Thymus (tissue), 14 donors: Measurements from ENCODE around the gene ASB12. TPM values are rescaled to one million over a fixed set of nuclear protein-coding genes. Genes with fewer than 3 reads are reported as not detected.
"Not testable (repeated sequence)": the region's sequence is repeated elsewhere in the genome, so short reads cannot be mapped to it uniquely, and the experiment has no call there.

Source experiments
- DNase-seq, 9 donors: peaks; one replicate each; pipeline ENCODE4 v3.0.0-alpha.2; 2013; ENCODE audit warnings: low spot score in 9 of 9, low read depth in 6 of 9, missing footprints in 1 of 9
- H3K27ac ChIP-seq, 2 donors: one replicate each; pipeline ENCODE4 v1.5.1; 2013; ENCODE audit warnings: control low read depth in 1 of 2, low read depth in 1 of 2, low read length in 1 of 2, mild to moderate bottlenecking in 1 of 2, moderate library complexity in 1 of 2
- H3K27me3 ChIP-seq, 2 donors: one replicate each; pipeline ENCODE4 v1.5.1; 2013; ENCODE audit warnings: low read length in 1 of 2; ENCODE audit not compliant: control insufficient read depth in 2 of 2, insufficient read depth in 1 of 2
- H3K36me3 ChIP-seq, 2 donors: one replicate each; pipeline ENCODE4 v1.5.1; 2013; ENCODE audit warnings: low read length in 1 of 2, mild to moderate bottlenecking in 1 of 2, moderate library complexity in 1 of 2; ENCODE audit not compliant: control insufficient read depth in 2 of 2, insufficient read depth in 2 of 2
- H3K4me1 ChIP-seq, 2 donors: one replicate each; pipeline ENCODE4 v1.5.1; 2013; ENCODE audit warnings: low read length in 2 of 2; ENCODE audit not compliant: control insufficient read depth in 2 of 2, insufficient read depth in 2 of 2
- H3K4me3 ChIP-seq, 2 donors: one replicate each; pipeline ENCODE4 v1.5.1; 2013; ENCODE audit warnings: low read length in 2 of 2, control low read depth in 1 of 2, mild to moderate bottlenecking in 1 of 2
- H3K9me3 ChIP-seq, 2 donors: one replicate each; pipeline ENCODE4 v1.5.1; 2013; ENCODE audit warnings: low read length in 1 of 2, mild to moderate bottlenecking in 1 of 2; ENCODE audit not compliant: control insufficient read depth in 2 of 2, insufficient read depth in 1 of 2
- WGBS: extraction: QIAGEN DNeasy Blood & Tissue Kit; methylation state at CpG from one replicate; pipeline ENCODE4 v1.1.7; 2013; 5-methylcytosine and 5-hydroxymethylcytosine counted together
- long read RNA-seq, 10 donors: transcript quantifications; one replicate each; lab custom pipeline, GENCODE V29; 2026
- polyA plus RNA-seq: library from polyadenylated mRNA; stranded (reverse); fragments of 200-250 nt; gene quantifications from one replicate; pipeline ENCODE4 v1.2.3, GENCODE V29; 2013
- total RNA-seq: library from RNA; stranded (reverse); fragments of 120-200 nt; gene quantifications from one replicate; pipeline ENCODE4 v1.2.4, GENCODE V29; 2013
- donor health status: healthy.

The ASB12 gene
- total RNA-seq = 0.09 TPM
- 0.18 TPM for polyA plus RNA-seq
- long read RNA-seq, donor 1 = 0 reads
- long read RNA-seq, donor 2 = 0 reads
- long read RNA-seq, donor 3 = 0 reads
- long read RNA-seq, donor 4 = 0 reads
- long read RNA-seq, donor 5 = 0 reads
- long read RNA-seq, donor 6 = 0 reads
- long read RNA-seq, donor 7, partial matches to known transcripts = 0 of 1 reads
- long read RNA-seq, donor 7, other reads (novel, unspliced or antisense) = 0 of 1 reads
- long read RNA-seq, donor 8 = 0 reads
- long read RNA-seq, donor 9 = 0 reads
- long read RNA-seq, donor 10 = 0 reads

- Histone ChIP-seq H3K9me3 (no peaks in the 10 kb centered on the region), H3K36me3 (no peaks in the 10 kb centered on the region), H3K4me3 (no peak within 1 kb of the TSS), H3K4me1 (no peaks in the 10 kb centered on the region), H3K27me3 (no peaks in the 10 kb centered on the region), H3K27ac (no peak within 1 kb of the TSS)
- DNase-seq = no peak
- 86% methylated on average over 17 of the region's 17 CpGs for WGBS
Observed at GRCh38 chrX:64230123-64230970, at the start of gene ASB12. Gene ASB12 (minus strand): TSS chrX:64230607. CDS start chrX:64225650, 4,957 bp downstream.

GRCh38 chrX:64265265-64265664 lies 34.9 kb upstream of the ASB12 start:
- Histone ChIP-seq H3K36me3 (no peaks in the 10 kb centered on the region), H3K27ac (no peak overlapping the region), H3K4me1 (no peaks in the 10 kb centered on the region), H3K9me3 (no peaks in the 10 kb centered on the region), H3K27me3 (no peaks in the 10 kb centered on the region), H3K4me3 (no peak overlapping the region)
- DNase-seq = no peak

- no peaks in the 10 kb centered on the region for H3K36me3 ChIP-seq
- H3K4me3 ChIP-seq = no peak overlapping the region
- 62% methylated on average over 3 of the region's 3 CpGs for WGBS
- no peak for DNase-seq
- no peak overlapping the region for H3K27ac ChIP-seq
- H3K9me3 ChIP-seq = no peaks in the 10 kb centered on the region
- no peaks in the 10 kb centered on the region for H3K27me3 ChIP-seq
- no peaks in the 10 kb centered on the region for H3K4me1 ChIP-seq
Observed at GRCh38 chrX:64229154-64229553, 1.3 kb downstream of the ASB12 start.

GRCh38 chrX:64218023-64218422 lies 12.4 kb downstream of the ASB12 start:
- Histone ChIP-seq H3K4me1 (no peaks in the 10 kb centered on the region), H3K9me3 (no peaks in the 10 kb centered on the region), H3K36me3 (no peaks in the 10 kb centered on the region), H3K27me3 (no peaks in the 10 kb centered on the region), H3K27ac (no peak overlapping the region), H3K4me3 (no peak overlapping the region)
- 98% methylated on average over 4 of the region's 4 CpGs for WGBS
- DNase-seq = no peak

GRCh38 chrX:64213989-64214388 lies 16.4 kb downstream of the ASB12 start:
- H3K9me3 ChIP-seq, H3K4me3 ChIP-seq, H3K36me3 ChIP-seq, H3K4me1 ChIP-seq, H3K27me3 ChIP-seq, H3K27ac ChIP-seq, DNase-seq: not testable (repeated sequence)

GRCh38 chrX:64206556-64207162 lies 23.7 kb downstream of the ASB12 start:
- Histone ChIP-seq H3K4me3 (peak overlapping the region in 1 of 2 donors; percentile 65), H3K36me3 (no peaks in the 10 kb centered on the region), H3K9me3 (peaks cover 0 to 3% of the 10 kb centered on the region in 2 donors), H3K4me1 (peaks cover 0 to 10% of the 10 kb centered on the region in 2 donors), H3K27ac (peak overlapping the region; percentile 70 to 80), H3K27me3 (no peaks in the 10 kb centered on the region)
- DNase-seq = peak in 1 of 9 donors; percentile 10
- 75% methylated on average over 5 of the region's 5 CpGs for WGBS

GRCh38 chrX:64205735-64206501 lies 24.5 kb downstream of the ASB12 start:
- peak overlapping the region; percentile 79 to 80 for H3K27ac ChIP-seq
- DNase-seq = peak; percentile 68 to 95 (median 85)
- peaks cover 0 to 3% of the 10 kb centered on the region in 2 donors for H3K9me3 ChIP-seq
- no peaks in the 10 kb centered on the region for H3K27me3 ChIP-seq
- under 1% methylated on average over 45 of the region's 45 CpGs for WGBS
- peaks cover 0 to 10% of the 10 kb centered on the region in 2 donors for H3K4me1 ChIP-seq
- H3K36me3 ChIP-seq = no peaks in the 10 kb centered on the region
- H3K4me3 ChIP-seq = peak overlapping the region; percentile 60 to 65

GRCh38 chrX:64205441-64205734 lies 25.0 kb downstream of the ASB12 start, which contains the start of gene AMER1:
Gene AMER1 (minus strand): TSS chrX:64205708. CDS start chrX:64193286, 12,422 bp downstream.
- peaks cover 0 to 10% of the 10 kb centered on the region in 2 donors for H3K4me1 ChIP-seq
- peaks cover 0 to 3% of the 10 kb centered on the region in 2 donors for H3K9me3 ChIP-seq
- no peak for DNase-seq
- no peaks in the 10 kb centered on the region for H3K36me3 ChIP-seq
- no peaks in the 10 kb centered on the region for H3K27me3 ChIP-seq
- WGBS = 0% methylated on average over 29 of the region's 29 CpGs
- peak within 1 kb of the TSS; percentile 60 to 65 for H3K4me3 ChIP-seq
- peak within 1 kb of the TSS; percentile 79 to 80 for H3K27ac ChIP-seq
